Measurements from ENCODE around the gene HASPIN.

Gene HASPIN

DNA sequence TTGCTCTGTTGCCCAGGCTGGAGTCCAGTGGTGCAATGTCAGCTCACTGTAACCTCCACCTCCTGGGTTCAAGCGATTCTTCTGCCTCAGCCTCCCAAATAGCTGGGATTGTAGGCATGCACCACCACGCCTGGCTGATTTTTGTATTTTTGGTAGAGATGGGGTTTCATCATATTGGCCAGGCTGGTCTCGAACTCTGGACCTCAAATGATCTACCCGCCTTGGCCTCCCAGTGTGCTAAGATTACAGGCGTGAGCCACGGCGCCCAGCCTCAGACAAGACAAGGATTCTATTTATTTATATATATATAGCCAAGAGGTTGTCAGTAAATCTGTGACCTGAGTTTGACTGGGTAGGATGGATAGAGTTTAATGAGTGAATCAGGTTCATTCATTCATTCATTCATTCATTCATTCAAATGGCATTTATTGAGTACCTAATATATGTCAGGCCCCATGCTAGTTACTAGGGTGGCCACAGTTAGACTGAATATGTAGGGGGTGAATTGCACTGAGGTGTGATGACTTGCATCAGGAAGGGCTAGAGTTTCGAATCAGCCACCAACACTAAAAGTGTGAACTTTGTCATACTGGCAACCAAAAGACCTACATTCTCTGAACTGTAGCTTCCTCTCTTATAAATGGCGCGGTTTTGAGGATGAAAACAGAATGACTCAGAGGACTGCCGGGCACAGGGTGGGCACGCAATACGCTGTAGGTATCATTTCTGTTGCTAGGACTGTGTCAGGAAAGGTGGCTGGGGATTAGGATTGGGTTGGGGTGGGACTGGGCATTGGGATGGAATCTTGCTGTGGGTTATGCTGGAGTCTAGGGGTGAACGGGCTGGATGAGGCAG is 39.4 kb downstream of the HASPIN start:
- DNase-seq (ENCODE audit: low read depth) = peak; percentile 95
- peak overlapping the region; percentile 36 for H3K4me3 ChIP-seq (ENCODE audit: low read depth, low read length)
- TF ChIP-seq, protein P1, sequence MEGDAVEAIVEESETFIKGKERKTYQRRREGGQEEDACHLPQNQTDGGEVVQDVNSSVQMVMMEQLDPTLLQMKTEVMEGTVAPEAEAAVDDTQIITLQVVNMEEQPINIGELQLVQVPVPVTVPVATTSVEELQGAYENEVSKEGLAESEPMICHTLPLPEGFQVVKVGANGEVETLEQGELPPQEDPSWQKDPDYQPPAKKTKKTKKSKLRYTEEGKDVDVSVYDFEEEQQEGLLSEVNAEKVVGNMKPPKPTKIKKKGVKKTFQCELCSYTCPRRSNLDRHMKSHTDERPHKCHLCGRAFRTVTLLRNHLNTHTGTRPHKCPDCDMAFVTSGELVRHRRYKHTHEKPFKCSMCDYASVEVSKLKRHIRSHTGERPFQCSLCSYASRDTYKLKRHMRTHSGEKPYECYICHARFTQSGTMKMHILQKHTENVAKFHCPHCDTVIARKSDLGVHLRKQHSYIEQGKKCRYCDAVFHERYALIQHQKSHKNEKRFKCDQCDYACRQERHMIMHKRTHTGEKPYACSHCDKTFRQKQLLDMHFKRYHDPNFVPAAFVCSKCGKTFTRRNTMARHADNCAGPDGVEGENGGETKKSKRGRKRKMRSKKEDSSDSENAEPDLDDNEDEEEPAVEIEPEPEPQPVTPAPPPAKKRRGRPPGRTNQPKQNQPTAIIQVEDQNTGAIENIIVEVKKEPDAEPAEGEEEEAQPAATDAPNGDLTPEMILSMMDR (IDR thresholded peaks at IDR 0.05; ENCODE audit: insufficient read depth, low read depth, low read length, missing control alignments) = no peak

GRCh38 chr17:3763777-3764170 is 40.1 kb downstream of the HASPIN start:
- DNase-seq (ENCODE audit: low read depth) = no peak
- TF ChIP-seq, protein P1 (IDR thresholded peaks at IDR 0.05; ENCODE audit: insufficient read depth, low read depth, low read length, missing control alignments) = no peak
- H3K4me3 ChIP-seq (ENCODE audit: low read depth, low read length) = peak overlapping the region; percentile 36

DNA sequence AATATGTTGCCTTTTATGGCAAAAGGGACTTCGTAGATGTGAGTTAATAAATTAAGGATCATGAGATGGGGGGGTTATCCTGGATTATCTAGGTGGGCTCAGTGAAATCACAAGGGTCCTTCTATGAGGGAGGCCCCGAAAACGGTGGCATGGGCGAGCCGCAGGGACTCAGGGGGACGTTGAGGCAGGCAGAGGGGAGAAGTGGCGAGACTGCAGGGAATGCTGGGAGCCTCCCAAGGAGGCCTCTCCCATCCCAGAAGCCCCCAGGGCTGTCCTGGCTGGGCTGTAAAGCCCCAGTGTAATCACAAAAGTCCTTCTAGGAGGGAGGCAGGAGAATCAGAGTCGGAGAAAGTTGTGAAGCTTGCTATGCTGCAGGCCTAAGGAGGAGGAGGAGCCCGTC is 42.3 kb downstream of the HASPIN start:
- H3K4me3 ChIP-seq (ENCODE audit: low read depth, low read length) = no peak overlapping the region
- TF ChIP-seq, protein P1 (IDR thresholded peaks at IDR 0.05; ENCODE audit: insufficient read depth, low read depth, low read length, missing control alignments) = no peak
- DNase-seq (ENCODE audit: low read depth) = no peak

DNA sequence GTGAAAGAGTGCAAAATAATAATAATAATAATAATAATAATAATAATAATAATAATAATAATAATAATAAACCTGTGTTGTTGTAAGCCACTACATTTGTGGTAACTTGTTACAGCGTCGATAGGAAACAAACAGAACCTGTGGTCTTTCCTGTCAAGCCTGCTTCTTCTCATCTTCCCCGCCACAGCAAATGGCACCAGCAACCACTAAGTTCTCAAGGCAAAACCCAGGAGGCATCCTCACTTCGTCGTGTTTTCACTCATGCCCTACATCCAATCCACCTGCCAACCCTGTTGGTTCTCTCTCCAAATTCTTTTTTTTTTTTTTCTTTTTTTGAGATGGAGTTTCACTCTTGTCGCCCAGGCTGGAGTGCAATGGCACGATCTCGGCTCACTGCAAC is 43.1 kb downstream of the HASPIN start:
- DNase-seq (ENCODE audit: low read depth) = no peak
- TF ChIP-seq, protein P1 (IDR thresholded peaks at IDR 0.05; ENCODE audit: insufficient read depth, low read depth, low read length, missing control alignments) = no peak
- no peak overlapping the region for H3K4me3 ChIP-seq (ENCODE audit: low read depth, low read length)

DNA sequence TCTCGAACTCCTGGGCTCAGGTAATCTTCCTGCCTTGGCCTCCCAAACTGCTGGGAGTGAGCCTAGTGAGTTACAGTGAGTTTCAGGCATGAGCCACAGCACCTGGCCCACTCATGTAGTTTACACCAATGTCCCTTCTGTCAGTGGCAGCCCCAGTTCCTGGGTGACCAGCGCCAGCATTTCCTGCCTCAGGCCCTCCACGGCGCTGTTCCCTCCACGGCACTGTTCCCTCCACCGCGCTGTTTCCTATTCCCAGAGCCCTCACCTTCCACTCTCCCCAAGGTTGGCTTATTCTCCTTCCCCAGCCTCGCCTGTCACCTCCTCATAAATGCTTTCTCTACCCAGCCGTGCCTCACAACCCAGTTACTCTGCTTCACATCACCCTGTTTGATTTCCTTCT is 44.6 kb downstream of the HASPIN start:
- H3K4me3 ChIP-seq (ENCODE audit: low read depth, low read length) = no peak overlapping the region
- no peak for DNase-seq (ENCODE audit: low read depth)
- TF ChIP-seq, protein P1 (IDR thresholded peaks at IDR 0.05; ENCODE audit: insufficient read depth, low read depth, low read length, missing control alignments) = no peak

GRCh38 chr17:3768769-3769168 is 45.1 kb downstream of the HASPIN start:
- no peak for DNase-seq (ENCODE audit: low read depth)
- H3K4me3 ChIP-seq (ENCODE audit: low read depth, low read length) = no peak overlapping the region
- TF ChIP-seq, protein P1 (IDR thresholded peaks at IDR 0.05; ENCODE audit: insufficient read depth, low read depth, low read length, missing control alignments) = no peak

GRCh38 chr17:3770466-3770865 is 46.8 kb downstream of the HASPIN start:
- no peak overlapping the region for H3K4me3 ChIP-seq (ENCODE audit: low read depth, low read length)
- peak; percentile 63 for DNase-seq (ENCODE audit: low read depth)
- TF ChIP-seq, protein P1 (IDR thresholded peaks at IDR 0.05; ENCODE audit: insufficient read depth, low read depth, low read length, missing control alignments) = no peak
